Adrenal gland (tissue), 5 donors: ENCODE data around the gene COL6A1.

ENCODE experiments used
- POLR2A ChIP-seq, 2 donors: fragments of 450-650 bp; IDR thresholded peaks; one replicate each; pipeline ENCODE4 v1.6.1; 2017; ENCODE audit warnings: antibody characterized with exemption in 2 of 2, mild to moderate bottlenecking in 2 of 2, moderate library complexity in 1 of 2
- TF ChIP-seq, protein P1 (sequence below), 6 experiments: fragments of 450-650 bp in 4 of 6; fragments of 200-600 bp in 2 of 6; sonication (generic) in 1 of 6; IDR thresholded peaks; 1 replicate in 5 of 6; 2 replicates in 1 of 6; pipeline versions ENCODE4 v1.5.1 to v1.8.0; 2016 to 2021; ENCODE audit warnings: antibody characterized with exemption in 6 of 6, mild to moderate bottlenecking in 2 of 6, moderate library complexity in 1 of 6
- donor health status: DM: no; HTN: no; CAD: no.

- TF ChIP-seq, protein P1, sequence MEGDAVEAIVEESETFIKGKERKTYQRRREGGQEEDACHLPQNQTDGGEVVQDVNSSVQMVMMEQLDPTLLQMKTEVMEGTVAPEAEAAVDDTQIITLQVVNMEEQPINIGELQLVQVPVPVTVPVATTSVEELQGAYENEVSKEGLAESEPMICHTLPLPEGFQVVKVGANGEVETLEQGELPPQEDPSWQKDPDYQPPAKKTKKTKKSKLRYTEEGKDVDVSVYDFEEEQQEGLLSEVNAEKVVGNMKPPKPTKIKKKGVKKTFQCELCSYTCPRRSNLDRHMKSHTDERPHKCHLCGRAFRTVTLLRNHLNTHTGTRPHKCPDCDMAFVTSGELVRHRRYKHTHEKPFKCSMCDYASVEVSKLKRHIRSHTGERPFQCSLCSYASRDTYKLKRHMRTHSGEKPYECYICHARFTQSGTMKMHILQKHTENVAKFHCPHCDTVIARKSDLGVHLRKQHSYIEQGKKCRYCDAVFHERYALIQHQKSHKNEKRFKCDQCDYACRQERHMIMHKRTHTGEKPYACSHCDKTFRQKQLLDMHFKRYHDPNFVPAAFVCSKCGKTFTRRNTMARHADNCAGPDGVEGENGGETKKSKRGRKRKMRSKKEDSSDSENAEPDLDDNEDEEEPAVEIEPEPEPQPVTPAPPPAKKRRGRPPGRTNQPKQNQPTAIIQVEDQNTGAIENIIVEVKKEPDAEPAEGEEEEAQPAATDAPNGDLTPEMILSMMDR (IDR thresholded peaks at IDR 0.05) = no peak
- TF ChIP-seq POLR2A (IDR thresholded peaks at IDR 0.05) = no peak
These were observed 33.8 kb upstream of the COL6A1 start for GRCh38 chr21:45947716-45948255.
